PC-3 (cell line): ENCODE data around the gene SFTPB. TPM values are rescaled to one million over a fixed set of nuclear protein-coding genes. Genes with fewer than 3 reads are reported as not detected.

Experiments
- ATAC-seq: fragments of 200-7000 bp; cut with Tn5 transposase; 2 replicates; pipeline ENCODE4 v1.9.1; 2020; ENCODE audit warnings: mild to moderate bottlenecking, moderate library complexity
- BruUV-seq: library from RNA; stranded (reverse); fragments of 400-500 nt; replicated peaks from 2 replicates; lab custom pipeline; 2021; lab: Mats Ljungman, UMichigan
- CTCF ChIA-PET: fragments of 300-600 bp; sonication (Branson Sonifier 250); formaldehyde crosslinking; loops from one replicate; lab custom pipeline; 2022; ENCODE audit warnings: antibody characterized with exemption; lab: Charles Lee
- POLR2A ChIA-PET: fragments of 300-600 bp; sonication (Branson Sonifier 250); formaldehyde crosslinking; loops from one replicate; lab custom pipeline; 2022; ENCODE audit warnings: antibody characterized with exemption; ENCODE audit not compliant: unreplicated experiment; lab: Charles Lee
- DNase-seq: peaks from one replicate; pipeline ENCODE4 v3.0.0-alpha.2; 2015
- H2AFZ ChIP-seq: fragments of 300-600 bp; sonication (generic); 2 replicates; pipeline ENCODE4 v1.6.0; 2016; ENCODE audit warnings: antibody characterized with exemption, low read length
- H3F3A ChIP-seq: fragments of 300-600 bp; sonication (generic); one replicate; pipeline ENCODE4 v1.6.0; 2017; ENCODE audit warnings: antibody characterized with exemption, low read length, control low read depth, mild to moderate bottlenecking; ENCODE audit not compliant: unreplicated experiment
- H3K27ac ChIP-seq: fragments of 300-600 bp; sonication (generic); 2 replicates; pipeline ENCODE4 v1.5.1; 2016; ENCODE audit warnings: mild to moderate bottlenecking, low read length
- H3K27me3 ChIP-seq: fragments of 300-600 bp; sonication (generic); 2 replicates; pipeline ENCODE4 v1.6.1; 2016; ENCODE audit warnings: low read length, mixed read lengths
- H3K36me3 ChIP-seq: fragments of 300-600 bp; sonication (generic); 2 replicates; pipeline ENCODE4 v1.6.1; 2016; ENCODE audit warnings: low read depth, mixed run types, low read length, mixed read lengths
- H3K4me1 ChIP-seq: fragments of 300-600 bp; sonication (generic); 2 replicates; pipeline ENCODE4 v1.5.1; 2016; ENCODE audit warnings: low read length; ENCODE audit not compliant: insufficient read depth
- H3K4me2 ChIP-seq: fragments of 300-600 bp; sonication (generic); 2 replicates; pipeline ENCODE4 v1.6.0; 2016; ENCODE audit warnings: low read length
- H3K4me3 ChIP-seq: fragments of 300-600 bp; sonication (generic); 2 replicates; pipeline ENCODE4 v1.5.1; 2016; ENCODE audit warnings: mild to moderate bottlenecking, low read length, mixed read lengths
- H3K79me2 ChIP-seq: fragments of 300-600 bp; sonication (generic); 2 replicates; pipeline ENCODE4 v1.6.1; 2017; ENCODE audit warnings: low read length, mixed read lengths
- H3K9ac ChIP-seq: fragments of 300-600 bp; sonication (generic); 2 replicates; pipeline ENCODE4 v1.6.0; 2016; ENCODE audit warnings: mild to moderate bottlenecking, low read length
- H3K9me2 ChIP-seq: fragments of 300-600 bp; sonication (generic); replicated peaks from 2 replicates; pipeline ENCODE4 v1.6.1; 2016; ENCODE audit warnings: mixed run types, low read length, mixed read lengths
- H3K9me3 ChIP-seq: fragments of 300-600 bp; sonication (generic); 2 replicates; pipeline ENCODE4 v1.6.1; 2016; ENCODE audit warnings: low read length, mixed read lengths
- H4K20me1 ChIP-seq: fragments of 300-600 bp; sonication (generic); 2 replicates; pipeline ENCODE4 v1.6.1; 2016; ENCODE audit warnings: low read length, mixed read lengths
- EZH2 ChIP-seq: fragments of 300-600 bp; sonication (generic); IDR thresholded peaks from one replicate; pipeline ENCODE4 v1.6.1; 2017; ENCODE audit warnings: antibody characterized with exemption, mild to moderate bottlenecking, low read length; ENCODE audit not compliant: unreplicated experiment
- EZH2phosphoT487 ChIP-seq: fragments of 300-600 bp; sonication (generic); IDR thresholded peaks from 2 replicates; pipeline ENCODE4 v1.6.1; 2018; ENCODE audit warnings: mild to moderate bottlenecking, antibody characterized with exemption, low read length, borderline replicate concordance
- intact Hi-C: fragments of 100-400 bp; cut with micrococcal nuclease; formaldehyde crosslinking; loops from 2 replicates; pipeline ENCODE4 v1.9.0; 2023
- total RNA-seq: library from RNA; depleted of rRNA; stranded (reverse); fragments of >200 nt; gene quantifications from 2 replicates; pipeline ENCODE4 v1.2.3, GENCODE V29; 2014
- TF ChIP-seq, protein P1 (sequence below): fragments of 300-600 bp; sonication (generic); conservative IDR thresholded peaks from 2 replicates; pipeline ENCODE4 v1.5.1; 2017; ENCODE audit warnings: antibody characterized with exemption, low read depth, mild to moderate bottlenecking, low read length

SFTPB gene
- total RNA-seq, 1 experiment from 2014 or later = not detected

DNA sequence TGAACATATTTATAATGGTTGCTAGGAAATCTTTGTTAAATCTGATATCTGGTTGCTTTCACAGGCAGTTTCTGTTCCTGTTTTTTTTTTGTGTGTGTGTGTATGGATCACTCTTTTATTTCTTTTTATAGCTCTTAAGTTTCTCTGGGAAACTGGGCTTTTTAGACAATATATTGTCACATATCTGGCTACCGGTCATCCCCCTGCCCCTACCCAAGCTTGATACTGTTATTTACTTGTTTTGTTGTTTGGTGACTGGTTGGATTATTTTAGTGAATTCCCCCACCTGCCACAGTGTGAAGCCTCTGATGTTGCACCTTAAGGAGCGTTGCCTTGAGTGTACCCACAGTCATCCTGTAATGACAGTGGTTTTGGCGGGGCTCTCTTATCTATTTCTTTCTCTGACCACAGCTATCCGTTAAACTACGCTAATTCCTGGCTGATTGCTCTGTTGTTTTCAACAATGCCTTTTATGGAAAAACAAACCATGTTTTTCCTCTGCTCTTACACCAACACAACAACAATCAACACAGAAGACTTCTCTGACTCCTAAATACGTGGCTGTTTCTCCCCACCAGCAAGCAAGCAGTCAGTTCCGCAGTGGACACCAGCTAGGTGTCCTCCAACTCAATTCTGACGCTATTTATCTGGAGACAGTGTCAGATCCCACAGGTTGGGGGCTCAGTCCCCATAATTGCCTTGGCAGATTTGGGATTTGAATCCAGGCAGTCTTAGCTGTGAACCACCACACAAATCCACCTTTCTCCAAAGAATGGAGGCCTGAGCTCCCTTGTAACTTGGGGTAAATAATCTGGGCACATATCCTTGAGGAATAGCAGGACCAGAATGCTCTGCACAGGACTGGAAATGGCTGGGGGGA is 37.0 kb upstream of the SFTPB start:
- intact Hi-C loops = no loop called here
- Histone ChIP-seq H3K36me3 (no peaks in the 10 kb centered on the region), H3K4me3 (no peak overlapping the region), H3K27ac (no peak overlapping the region), H3K4me1 (peaks cover 43% of the 10 kb centered on the region), H2AFZ (no peak overlapping the region), H3K9me2 (no peaks in the 10 kb centered on the region), H3K9ac (no peak overlapping the region), H3K4me2 (no peak overlapping the region), H3F3A (no peaks in the 10 kb centered on the region), H4K20me1 (no peaks in the 10 kb centered on the region), H3K27me3 (no peaks in the 10 kb centered on the region), H3K9me3 (no peaks in the 10 kb centered on the region), H3K79me2 (no peaks in the 10 kb centered on the region)
- no peak for DNase-seq
- TF ChIP-seq EZH2phosphoT487 (no peak), EZH2 (no peak)
- TF ChIP-seq, protein P1, sequence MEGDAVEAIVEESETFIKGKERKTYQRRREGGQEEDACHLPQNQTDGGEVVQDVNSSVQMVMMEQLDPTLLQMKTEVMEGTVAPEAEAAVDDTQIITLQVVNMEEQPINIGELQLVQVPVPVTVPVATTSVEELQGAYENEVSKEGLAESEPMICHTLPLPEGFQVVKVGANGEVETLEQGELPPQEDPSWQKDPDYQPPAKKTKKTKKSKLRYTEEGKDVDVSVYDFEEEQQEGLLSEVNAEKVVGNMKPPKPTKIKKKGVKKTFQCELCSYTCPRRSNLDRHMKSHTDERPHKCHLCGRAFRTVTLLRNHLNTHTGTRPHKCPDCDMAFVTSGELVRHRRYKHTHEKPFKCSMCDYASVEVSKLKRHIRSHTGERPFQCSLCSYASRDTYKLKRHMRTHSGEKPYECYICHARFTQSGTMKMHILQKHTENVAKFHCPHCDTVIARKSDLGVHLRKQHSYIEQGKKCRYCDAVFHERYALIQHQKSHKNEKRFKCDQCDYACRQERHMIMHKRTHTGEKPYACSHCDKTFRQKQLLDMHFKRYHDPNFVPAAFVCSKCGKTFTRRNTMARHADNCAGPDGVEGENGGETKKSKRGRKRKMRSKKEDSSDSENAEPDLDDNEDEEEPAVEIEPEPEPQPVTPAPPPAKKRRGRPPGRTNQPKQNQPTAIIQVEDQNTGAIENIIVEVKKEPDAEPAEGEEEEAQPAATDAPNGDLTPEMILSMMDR = no peak
- no peak for ATAC-seq
- ChIA-PET POLR2A (interaction anchor here (0.6 kb wide), 1 partner anchor 393 kb away, joined by 4 read pairs; no protein-coding TSS in a partner anchor), CTCF (interaction anchor here (0.5 to 1.1 kb wide), 3 partner anchors 19 to 56 kb away, joined by 3 to 6 read pairs (median 3); no protein-coding TSS in a partner anchor)
- BruUV-seq = no TSS peak

DNA sequence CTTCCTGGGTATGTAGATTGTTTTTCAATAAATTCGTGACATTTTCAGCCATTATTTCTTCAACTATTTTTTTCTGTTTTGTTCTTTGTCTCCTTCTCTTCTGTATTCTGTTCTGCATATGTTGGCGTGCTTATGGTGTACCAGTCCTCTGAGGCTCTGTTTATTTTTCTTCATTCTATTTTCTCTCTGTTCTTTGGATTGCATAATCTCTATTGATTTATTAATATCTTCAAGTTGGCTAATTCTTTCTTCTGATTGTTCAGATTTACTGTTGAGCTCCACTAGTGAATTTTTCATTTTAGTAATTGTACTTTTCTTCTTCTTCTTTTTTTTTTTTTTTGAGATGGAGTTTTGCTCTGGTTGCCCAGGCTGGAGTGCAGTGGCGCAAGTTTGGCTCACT is 36.0 kb upstream of the SFTPB start:
- ATAC-seq = no peak
- Histone ChIP-seq H3K4me2 (no peak overlapping the region), H3K9me2 (no peaks in the 10 kb centered on the region), H4K20me1 (no peaks in the 10 kb centered on the region), H3K36me3 (no peaks in the 10 kb centered on the region), H2AFZ (no peak overlapping the region), H3K79me2 (no peaks in the 10 kb centered on the region), H3K9me3 (no peaks in the 10 kb centered on the region), H3K4me1 (peaks cover 43% of the 10 kb centered on the region), H3K4me3 (no peak overlapping the region), H3K27me3 (no peaks in the 10 kb centered on the region), H3F3A (no peaks in the 10 kb centered on the region), H3K9ac (no peak overlapping the region), H3K27ac (no peak overlapping the region)
- no peak for TF ChIP-seq EZH2
- TF ChIP-seq, protein P1 = no peak
- TF ChIP-seq EZH2phosphoT487 = no peak
- no peak for DNase-seq
- no TSS peak for BruUV-seq
- ChIA-PET CTCF (interaction anchor here (0.6 kb wide), 1 partner anchor 29 kb away, joined by 6 read pairs; no protein-coding TSS in a partner anchor), POLR2A (interaction anchor here (0.7 kb wide), 1 partner anchor 42 kb away, joined by 16 read pairs; no protein-coding TSS in a partner anchor)
- intact Hi-C loops = no loop called here

DNA sequence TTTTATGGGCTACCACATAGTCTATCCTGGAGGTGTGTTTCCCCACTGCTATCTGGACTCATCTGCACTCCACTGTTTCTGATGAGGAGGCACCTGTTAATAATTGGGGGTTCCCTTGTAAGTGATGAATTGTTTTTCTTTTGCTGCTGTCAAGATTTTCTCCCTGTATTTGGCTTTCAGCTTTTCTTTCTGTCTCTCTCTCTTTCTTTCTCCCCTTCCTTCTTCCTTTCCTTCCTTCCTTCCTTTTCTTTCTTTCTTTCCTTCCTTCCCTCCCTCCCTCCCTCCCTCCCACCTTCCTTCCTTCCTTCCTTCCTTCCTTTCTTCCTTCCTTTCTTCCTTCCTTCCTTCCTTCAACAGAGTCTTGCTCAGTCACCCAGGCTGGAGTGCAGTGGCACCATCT is 35.3 kb upstream of the SFTPB start:
- no peaks in the 10 kb centered on the region for H3F3A ChIP-seq
- DNase-seq = no peak
- no peak overlapping the region for H2AFZ ChIP-seq
- H4K20me1 ChIP-seq = no peaks in the 10 kb centered on the region
- no peaks in the 10 kb centered on the region for H3K79me2 ChIP-seq
- H3K27me3 ChIP-seq = no peaks in the 10 kb centered on the region
- intact Hi-C loops = no loop called here
- no peak for ATAC-seq
- ChIA-PET POLR2A (no interaction called here), CTCF (interaction anchor here (0.6 kb wide), 1 partner anchor 28 kb away, joined by 6 read pairs; no protein-coding TSS in a partner anchor)
- no peak overlapping the region for H3K4me3 ChIP-seq
- no peaks in the 10 kb centered on the region for H3K36me3 ChIP-seq
- no TSS peak for BruUV-seq
- no peak overlapping the region for H3K4me2 ChIP-seq
- TF ChIP-seq EZH2phosphoT487 = no peak
- TF ChIP-seq EZH2 = no peak
- TF ChIP-seq, protein P1 = no peak
- H3K9me3 ChIP-seq = no peaks in the 10 kb centered on the region
- no peaks in the 10 kb centered on the region for H3K9me2 ChIP-seq
- H3K9ac ChIP-seq = no peak overlapping the region
- no peak overlapping the region for H3K27ac ChIP-seq
- H3K4me1 ChIP-seq = peaks cover 43% of the 10 kb centered on the region
